Measurements from ENCODE around the gene HRC.

DNA sequence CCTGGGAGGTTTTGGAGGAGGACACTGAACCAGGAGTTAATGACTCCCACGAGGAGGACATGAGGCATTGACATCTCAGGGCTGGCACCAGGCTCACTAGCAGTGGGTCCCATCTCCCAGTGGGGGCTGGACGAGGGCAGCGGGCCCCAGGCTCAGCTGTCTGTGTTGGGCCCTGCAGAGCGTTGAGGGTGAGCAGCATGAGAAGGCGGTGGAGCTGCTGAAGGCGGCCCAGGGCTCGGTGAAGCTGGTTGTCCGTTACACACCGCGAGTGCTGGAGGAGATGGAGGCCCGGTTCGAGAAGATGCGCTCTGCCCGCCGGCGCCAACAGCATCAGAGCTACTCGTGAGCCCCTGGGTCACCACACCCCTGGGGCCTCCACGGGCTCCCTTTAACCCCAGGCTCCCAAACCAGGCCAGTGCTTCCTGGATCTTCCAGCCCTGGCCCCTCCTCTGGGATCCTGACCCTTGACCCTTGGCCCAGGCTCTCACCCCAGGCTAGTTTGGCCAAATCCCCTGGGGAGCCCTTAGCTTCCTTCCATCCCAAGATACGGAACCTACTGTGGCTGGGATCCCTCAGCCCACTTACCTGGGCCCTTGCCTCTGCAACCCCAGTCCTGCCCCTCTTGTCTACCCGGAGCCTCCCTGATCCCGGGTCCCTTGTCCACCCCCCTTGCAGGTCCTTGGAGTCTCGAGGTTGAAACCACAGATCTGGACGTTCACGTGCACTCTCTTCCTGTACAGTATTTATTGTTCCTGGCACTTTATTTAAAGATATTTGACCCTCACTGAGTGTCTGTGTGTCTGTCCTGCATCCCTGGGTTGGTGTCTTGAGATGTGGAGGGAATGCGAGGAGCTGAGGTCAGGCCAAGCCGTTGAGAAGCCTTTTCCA lies 37.3 kb downstream of the HRC start:
- TF ChIP-seq EP300 (IDR thresholded peaks at IDR 0.05) (no peak), POLR2A (IDR thresholded peaks at IDR 0.05) (no peak), POLR2AphosphoS5 (IDR thresholded peaks at IDR 0.05) (no peak)
- TF ChIP-seq, protein P1, sequence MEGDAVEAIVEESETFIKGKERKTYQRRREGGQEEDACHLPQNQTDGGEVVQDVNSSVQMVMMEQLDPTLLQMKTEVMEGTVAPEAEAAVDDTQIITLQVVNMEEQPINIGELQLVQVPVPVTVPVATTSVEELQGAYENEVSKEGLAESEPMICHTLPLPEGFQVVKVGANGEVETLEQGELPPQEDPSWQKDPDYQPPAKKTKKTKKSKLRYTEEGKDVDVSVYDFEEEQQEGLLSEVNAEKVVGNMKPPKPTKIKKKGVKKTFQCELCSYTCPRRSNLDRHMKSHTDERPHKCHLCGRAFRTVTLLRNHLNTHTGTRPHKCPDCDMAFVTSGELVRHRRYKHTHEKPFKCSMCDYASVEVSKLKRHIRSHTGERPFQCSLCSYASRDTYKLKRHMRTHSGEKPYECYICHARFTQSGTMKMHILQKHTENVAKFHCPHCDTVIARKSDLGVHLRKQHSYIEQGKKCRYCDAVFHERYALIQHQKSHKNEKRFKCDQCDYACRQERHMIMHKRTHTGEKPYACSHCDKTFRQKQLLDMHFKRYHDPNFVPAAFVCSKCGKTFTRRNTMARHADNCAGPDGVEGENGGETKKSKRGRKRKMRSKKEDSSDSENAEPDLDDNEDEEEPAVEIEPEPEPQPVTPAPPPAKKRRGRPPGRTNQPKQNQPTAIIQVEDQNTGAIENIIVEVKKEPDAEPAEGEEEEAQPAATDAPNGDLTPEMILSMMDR (IDR thresholded peaks at IDR 0.05) = no peak

Data from upper lobe of left lung (tissue), 4 donors.